Measurements from ENCODE around the gene NODAL. TPM values are rescaled to one million over a fixed set of nuclear protein-coding genes. Genes with fewer than 3 reads are reported as not detected.

The NODAL gene
- total RNA-seq, 4 donors from 2014 or later, result not detected

DNA sequence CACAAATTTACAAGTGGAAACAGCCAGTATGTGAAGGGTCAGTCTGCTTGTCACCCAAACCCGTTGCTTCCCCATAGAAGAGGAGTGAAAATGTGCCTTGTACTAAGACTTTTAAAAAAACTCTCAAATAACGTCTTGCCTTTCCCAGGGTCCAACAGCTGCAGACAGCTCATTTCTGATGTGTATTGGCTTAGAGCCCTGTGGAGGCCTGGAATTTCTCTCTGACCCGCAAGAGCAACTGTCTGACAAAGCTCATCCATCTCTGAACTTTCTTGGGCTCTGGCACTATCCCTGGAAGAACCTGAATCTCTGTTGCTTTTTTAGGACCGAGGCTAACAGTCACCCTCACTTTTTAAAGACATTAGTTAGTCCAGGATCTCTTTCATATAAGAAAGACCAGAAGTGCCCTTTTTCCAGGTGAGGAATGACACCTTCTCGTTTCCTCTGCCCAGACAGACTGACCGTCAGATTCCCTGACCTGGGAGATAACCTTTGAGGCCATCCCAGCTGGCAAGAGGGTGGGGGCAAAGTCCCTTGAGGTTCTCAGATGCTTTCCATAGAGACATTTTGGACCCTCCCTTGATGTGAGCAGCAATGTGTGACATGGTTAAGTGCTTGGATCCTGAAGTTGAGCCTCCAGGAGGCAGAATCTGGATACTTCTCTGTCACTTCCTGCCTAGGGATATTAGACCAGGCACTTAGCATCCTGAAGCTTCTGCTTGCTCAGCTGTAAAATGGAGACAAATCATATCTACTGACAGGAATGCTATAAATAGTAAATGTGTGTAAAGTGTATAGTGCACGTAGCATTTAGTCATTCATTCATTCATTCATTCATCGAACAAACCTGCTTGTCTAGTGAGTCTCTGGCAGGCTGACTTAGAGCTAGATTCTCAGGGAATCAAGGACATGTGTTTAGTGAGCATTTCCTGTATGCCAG is 4.5 kb upstream of the NODAL start:
- Histone ChIP-seq H3K36me3 (no peaks in the 10 kb centered on the region), H3K9me3 (no peaks in the 10 kb centered on the region), H3K4me1 (peaks cover 0 to 16% (median 6%) of the 10 kb centered on the region in 4 donors), H3K27me3 (peaks cover 0 to 24% of the 10 kb centered on the region in 2 donors), H3K27ac (no peak overlapping the region), H3K4me3 (no peak overlapping the region)
- 53 to 58% methylated on average over 8 of the region's 8 CpGs for WGBS, 2 donors
- TF ChIP-seq POLR2A (IDR thresholded peaks at IDR 0.05), result no peak
- no peak for TF ChIP-seq EP300 (IDR thresholded peaks at IDR 0.05)
- no peak for TF ChIP-seq CTCF (IDR thresholded peaks at IDR 0.05)
- no peak for DNase-seq (ENCODE audit: low spot score in 2 of 2)

GRCh38 chr10:70444744-70445143 is 3.3 kb upstream of the NODAL start:
- H3K36me3 ChIP-seq, result no peaks in the 10 kb centered on the region
- peaks cover 0 to 35% of the 10 kb centered on the region in 2 donors for H3K27me3 ChIP-seq
- WGBS, 2 donors, result 84 to 91% methylated on average over 4 of the region's 4 CpGs
- H3K4me3 ChIP-seq, result no peak overlapping the region
- H3K9me3 ChIP-seq, result no peaks in the 10 kb centered on the region
- no peak overlapping the region for H3K27ac ChIP-seq
- H3K4me1 ChIP-seq, result peaks cover 0 to 23% (median 14%) of the 10 kb centered on the region in 4 donors
- TF ChIP-seq CTCF (IDR thresholded peaks at IDR 0.05) (no peak), EP300 (IDR thresholded peaks at IDR 0.05) (no peak), POLR2A (IDR thresholded peaks at IDR 0.05) (no peak)
- DNase-seq (ENCODE audit: low spot score in 2 of 2), result no peak

GRCh38 chr10:70442332-70442988 is 979 bp upstream of the NODAL start:
- Histone ChIP-seq H3K9me3 (no peaks in the 10 kb centered on the region), H3K4me3 (no peak overlapping the region), H3K36me3 (no peaks in the 10 kb centered on the region), H3K4me1 (peaks cover 0 to 19% (median 14%) of the 10 kb centered on the region in 4 donors), H3K27me3 (peaks cover 0 to 35% of the 10 kb centered on the region in 2 donors), H3K27ac (no peak overlapping the region)
- TF ChIP-seq POLR2A (IDR thresholded peaks at IDR 0.05), result no peak
- TF ChIP-seq CTCF (IDR thresholded peaks at IDR 0.05), result no peak
- no peak for TF ChIP-seq EP300 (IDR thresholded peaks at IDR 0.05)
- DNase-seq (ENCODE audit: low spot score in 2 of 2), result no peak
- 81 to 92% methylated on average over 6 of the region's 6 CpGs for WGBS, 2 donors

DNA sequence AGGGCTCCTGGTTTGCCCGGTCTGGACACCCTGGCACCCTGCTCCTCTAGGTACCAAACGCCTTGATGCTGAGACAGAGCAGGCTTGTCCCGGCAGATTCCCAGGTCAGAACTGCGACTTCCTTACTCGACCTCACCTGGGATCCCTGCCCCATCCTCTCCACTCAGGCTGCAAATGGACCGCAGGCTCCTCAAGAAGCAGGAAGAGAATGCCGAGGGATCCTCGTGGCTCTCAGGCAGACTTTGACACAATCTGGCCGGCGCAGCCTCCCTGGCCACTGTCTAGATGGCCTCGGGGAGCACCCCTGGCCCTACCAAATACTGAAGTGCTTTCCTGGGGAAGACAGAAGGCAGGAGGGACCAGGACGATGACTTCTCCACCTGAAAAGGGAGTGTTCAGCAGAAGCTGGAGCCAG is 421 bp upstream of the NODAL start:
- no peak for DNase-seq (ENCODE audit: low spot score in 2 of 2)
- TF ChIP-seq CTCF (IDR thresholded peaks at IDR 0.05), result no peak
- TF ChIP-seq POLR2A (IDR thresholded peaks at IDR 0.05), result no peak
- TF ChIP-seq EP300 (IDR thresholded peaks at IDR 0.05), result no peak
- H3K27me3 ChIP-seq, result peaks cover 0 to 35% of the 10 kb centered on the region in 2 donors
- H3K36me3 ChIP-seq, result no peaks in the 10 kb centered on the region
- no peaks in the 10 kb centered on the region for H3K9me3 ChIP-seq
- H3K27ac ChIP-seq, result no peak overlapping the region
- H3K4me3 ChIP-seq, result no peak overlapping the region
- peaks cover 0 to 19% (median 14%) of the 10 kb centered on the region in 4 donors for H3K4me1 ChIP-seq
- 27 to 58% methylated on average over 9 to 11 of the region's 12 CpGs for WGBS, 2 donors

Measured in tibial nerve (tissue), 4 donors.